OCI-M1 (cell line): ENCODE results near the gene TAX1BP3.

Experiments
- DNase-seq: peaks from one replicate; lab custom pipeline; 2025; lab: John Stamatoyannopoulos, UW

Gene TAX1BP3

GRCh38 chr17:3657874-3658783 is 10.2 kb downstream of the TAX1BP3 start:
- DNase-seq = no peak

- no peak for DNase-seq
These were observed 10.8 kb downstream of the TAX1BP3 start for GRCh38 chr17:3657588-3657869.

- DNase-seq = no peak
These were observed 11.4 kb downstream of the TAX1BP3 start for GRCh38 chr17:3656755-3657587.

- DNase-seq = no peak
These were observed 12.0 kb downstream of the TAX1BP3 start for GRCh38 chr17:3656353-3656752.

GRCh38 chr17:3655766-3656165 is 12.6 kb downstream of the TAX1BP3 start:
- no peak for DNase-seq

- DNase-seq = peak; percentile 55
These were observed 20.4 kb downstream of the TAX1BP3 start for GRCh38 chr17:3647769-3648555.

- DNase-seq = no peak
These were observed 21.1 kb downstream of the TAX1BP3 start for GRCh38 chr17:3647251-3647650.

- no peak for DNase-seq
These were observed 23.1 kb downstream of the TAX1BP3 start for GRCh38 chr17:3645310-3645709.

- no peak for DNase-seq
These were observed 24.5 kb downstream of the TAX1BP3 start for GRCh38 chr17:3643889-3644349.

- peak; percentile 36 for DNase-seq
These were observed 26.5 kb downstream of the TAX1BP3 start for GRCh38 chr17:3641717-3642486.

- no peak for DNase-seq
These were observed 27.4 kb downstream of the TAX1BP3 start for GRCh38 chr17:3641014-3641413.

- DNase-seq = peak; percentile 98
These were observed 28.3 kb downstream of the TAX1BP3 start for GRCh38 chr17:3639981-3640596.

- DNase-seq = peak; percentile 41
These were observed 31.4 kb downstream of the TAX1BP3 start for GRCh38 chr17:3636908-3637373.

GRCh38 chr17:3636154-3636907 is 32.0 kb downstream of the TAX1BP3 start, which contains the start of the genes CTNS and SHPK:
CTNS (plus strand) TSS chr17:3636760; CDS start chr17:3640207, 3,447 bp downstream.
SHPK (minus strand) TSS chr17:3636250; CDS start chr17:3636219, 31 bp downstream.
- peak; percentile 98 for DNase-seq

GRCh38 chr17:3635474-3636153 is 32.8 kb downstream of the TAX1BP3 start:
- DNase-seq = peak; percentile 46

- DNase-seq = no peak
These were observed 36.1 kb downstream of the TAX1BP3 start for GRCh38 chr17:3632287-3632686.

GRCh38 chr17:3630781-3631180 is 37.6 kb downstream of the TAX1BP3 start:
- DNase-seq = no peak

- no peak for DNase-seq
These were observed 40.6 kb downstream of the TAX1BP3 start for GRCh38 chr17:3627769-3628167.
